WERI-Rb-1 (cell line): ENCODE data around the gene S100A3.
"Not testable (repeated sequence)": the region's sequence is repeated elsewhere in the genome, so short reads cannot be mapped to it uniquely, and the experiment has no call there.

Experiments used
- DNase-seq: peaks from one replicate; pipeline ENCODE4 v3.0.0-alpha.2; 2020
- H3K27ac ChIP-seq: fragments of 250-450 bp; sonication (Bioruptor Pico); 2 replicates; pipeline ENCODE4 v1.5.1; 2020; ENCODE audit warnings: mild to moderate bottlenecking, moderate library complexity
- H3K27me3 ChIP-seq: fragments of 250-450 bp; sonication (Bioruptor Pico); 2 replicates; pipeline ENCODE4 v1.5.1; 2021; ENCODE audit warnings: mild to moderate bottlenecking, low read depth, moderate library complexity; ENCODE audit not compliant: insufficient read depth, severe bottlenecking
- H3K36me3 ChIP-seq: fragments of 250-450 bp; sonication (Bioruptor Pico); 2 replicates; pipeline ENCODE4 v1.5.1; 2020; ENCODE audit warnings: mild to moderate bottlenecking, moderate library complexity
- H3K4me3 ChIP-seq: 2 replicates; pipeline ENCODE4 v1.5.1; 2011; ENCODE audit warnings: low read depth, mild to moderate bottlenecking, control low read depth, low read length
- H3K9me3 ChIP-seq: fragments of 250-450 bp; sonication (Bioruptor Pico); 2 replicates; pipeline ENCODE4 v1.5.1; 2021; ENCODE audit warnings: mild to moderate bottlenecking, moderate library complexity; ENCODE audit not compliant: severe bottlenecking
- CTCF ChIP-seq: IDR thresholded peaks from 2 replicates; pipeline ENCODE4 v1.5.1; 2011; ENCODE audit warnings: low read depth, mild to moderate bottlenecking, control low read depth, inconsistent platforms, low read length

The S100A3 gene

DNA sequence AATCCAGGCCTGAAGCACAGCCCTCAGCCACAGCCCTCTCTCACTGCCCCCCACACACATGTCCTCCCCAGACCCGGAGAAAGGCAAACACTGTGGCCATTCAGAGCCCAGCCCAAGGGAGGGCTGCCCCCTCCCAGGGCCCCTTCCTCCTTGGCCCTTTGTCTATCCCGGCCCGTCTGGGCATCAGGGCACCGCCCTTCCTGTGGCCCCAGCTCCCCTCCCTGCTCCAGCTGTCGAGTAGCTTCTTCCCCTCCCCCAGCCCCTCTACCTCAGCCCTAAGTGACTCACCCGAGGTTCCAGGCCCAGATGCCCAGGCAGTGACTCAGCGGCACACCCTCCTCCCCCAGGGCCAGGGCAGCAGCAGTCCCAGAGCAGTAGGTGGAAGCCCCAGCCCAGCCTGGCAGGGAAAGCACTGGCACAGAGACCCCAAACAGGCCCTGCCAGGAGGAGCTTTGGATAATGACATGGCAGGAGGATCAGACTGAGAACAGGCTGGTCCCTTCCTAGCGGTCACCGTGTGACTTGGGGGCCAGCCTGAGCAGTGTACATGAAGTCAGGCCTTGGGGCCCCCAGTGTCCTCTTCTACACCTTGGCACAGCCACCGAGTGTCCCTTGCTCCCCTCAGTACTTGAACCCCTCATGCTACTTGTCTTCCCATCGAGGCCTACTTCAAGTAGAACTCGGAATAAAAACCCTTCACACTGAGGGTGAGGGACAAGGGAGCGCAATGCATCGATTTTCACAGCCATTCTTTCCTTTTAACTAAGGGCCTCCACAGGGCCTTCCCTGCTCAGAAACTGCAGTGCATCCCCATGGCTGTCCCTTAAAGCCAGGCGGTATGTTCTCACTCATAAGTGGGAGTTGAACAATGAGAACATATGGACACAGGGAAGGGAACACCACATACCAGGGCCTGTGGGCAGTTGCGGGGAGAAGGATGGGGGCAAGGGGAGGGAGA lies 17.6 kb upstream of the S100A3 start:
- DNase-seq: peak; percentile 100
- Histone ChIP-seq H3K27ac (peak overlapping the region; percentile 94), H3K36me3 (no peaks in the 10 kb centered on the region), H3K4me3 (no peak overlapping the region), H3K27me3 (no peaks in the 10 kb centered on the region), H3K9me3 (no peaks in the 10 kb centered on the region)
- TF ChIP-seq CTCF: no peak

DNA sequence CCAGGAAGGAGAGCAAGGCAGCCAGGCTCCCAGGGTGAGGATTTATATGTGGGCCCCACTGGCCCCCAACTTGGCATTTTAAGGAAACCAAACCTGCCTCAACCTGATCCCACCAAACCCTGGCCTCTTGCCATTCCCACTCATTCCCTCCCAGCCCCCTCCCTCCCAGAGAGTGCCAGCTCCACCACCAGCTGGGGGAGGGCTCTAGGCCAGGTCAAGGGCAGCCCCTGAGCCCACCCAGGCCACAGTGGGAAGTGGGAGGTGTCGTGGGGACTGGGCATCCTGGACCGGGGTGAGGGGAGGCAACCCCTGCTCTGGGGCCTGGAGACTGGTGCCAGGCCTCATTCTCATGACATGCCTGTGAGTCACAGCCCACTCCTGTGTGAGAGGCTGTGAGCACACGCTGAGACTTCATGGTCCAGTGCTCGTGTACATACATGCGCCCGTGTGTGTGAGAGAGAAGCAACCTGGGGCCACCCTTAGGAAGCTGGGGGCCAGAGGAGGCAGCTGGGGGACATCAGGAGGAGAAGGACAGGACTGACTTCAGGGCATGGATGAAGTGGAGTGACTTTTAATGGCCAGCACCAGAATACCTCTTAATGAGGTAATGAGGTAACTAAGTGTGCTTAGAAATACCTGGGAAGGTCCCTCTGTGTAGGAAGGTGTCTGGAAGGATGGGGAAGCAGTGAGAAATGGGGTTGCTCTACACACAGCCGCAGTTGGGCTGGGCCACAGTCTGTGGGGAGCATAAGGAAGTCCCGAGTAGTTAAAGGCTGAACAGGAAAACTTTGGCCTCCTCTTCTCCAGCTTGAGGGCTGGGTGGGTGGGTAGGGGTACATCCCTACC lies 16.7 kb upstream of the S100A3 start, which contains the start of gene S100A2:
Gene S100A2, minus strand, starts transcription at position 316 of the 846 bp plus-strand sequence. CDS start 1,967 bp downstream, outside the sequence.
- no peaks in the 10 kb centered on the region for H3K27me3 ChIP-seq
- H3K27ac ChIP-seq: peak within 1 kb of the TSS; percentile 94
- no peak for TF ChIP-seq CTCF
- no peak within 1 kb of the TSS for H3K4me3 ChIP-seq
- peak; percentile 71 for DNase-seq
- H3K9me3 ChIP-seq: no peaks in the 10 kb centered on the region
- H3K36me3 ChIP-seq: no peaks in the 10 kb centered on the region

GRCh38 chr1:153563991-153564390 lies 14.9 kb upstream of the S100A3 start:
- H3K27ac ChIP-seq: peak overlapping the region; percentile 94
- DNase-seq: no peak
- H3K4me3 ChIP-seq: no peak overlapping the region
- H3K9me3 ChIP-seq: no peaks in the 10 kb centered on the region
- TF ChIP-seq CTCF: no peak
- H3K27me3 ChIP-seq: no peaks in the 10 kb centered on the region
- H3K36me3 ChIP-seq: no peaks in the 10 kb centered on the region

GRCh38 chr1:153563483-153563901 lies 14.4 kb upstream of the S100A3 start:
- Histone ChIP-seq H3K27me3 (no peaks in the 10 kb centered on the region), H3K36me3 (no peaks in the 10 kb centered on the region), H3K9me3 (no peaks in the 10 kb centered on the region), H3K4me3 (no peak overlapping the region), H3K27ac (peak overlapping the region; percentile 94)
- peak; percentile 56 for DNase-seq
- TF ChIP-seq CTCF: no peak

- H3K9me3 ChIP-seq, H3K4me3 ChIP-seq, H3K36me3 ChIP-seq, H3K27me3 ChIP-seq, H3K27ac ChIP-seq, DNase-seq: not testable (repeated sequence)
These were observed 13.0 kb upstream of the S100A3 start for GRCh38 chr1:153562021-153562420.

GRCh38 chr1:153561466-153561985 lies 12.5 kb upstream of the S100A3 start:
- no peaks in the 10 kb centered on the region for H3K36me3 ChIP-seq
- H3K27ac ChIP-seq: no peak overlapping the region
- no peak for DNase-seq
- no peak overlapping the region for H3K4me3 ChIP-seq
- H3K9me3 ChIP-seq: no peaks in the 10 kb centered on the region
- TF ChIP-seq CTCF: 0 out of 2 replicates have a peak, but pooled peaks have one; percentile 26
- H3K27me3 ChIP-seq: no peaks in the 10 kb centered on the region
